Esophagus (tissue), 2 donors: ENCODE data around the gene TBC1D8. TPM values are rescaled to one million over a fixed set of nuclear protein-coding genes. Genes with fewer than 3 reads are reported as not detected.
A peak's percentile ranks its signal among the peaks of the same experiment; 100 is the strongest.

Source experiments
- H3K27ac ChIP-seq, 2 donors: one replicate each; pipeline ENCODE4 v1.5.1; 2013; ENCODE audit warnings: low read depth in 2 of 2, mild to moderate bottlenecking in 2 of 2, inconsistent platforms in 1 of 2, low read length in 1 of 2, moderate library complexity in 1 of 2
- H3K27me3 ChIP-seq, 2 donors: one replicate each; pipeline ENCODE4 v1.6.1; 2013; ENCODE audit warnings: low read length in 2 of 2, control low read depth in 1 of 2, mild to moderate bottlenecking in 1 of 2; ENCODE audit not compliant: insufficient read depth in 2 of 2, control insufficient read depth in 1 of 2
- H3K36me3 ChIP-seq, 2 donors: one replicate each; pipeline ENCODE4 v1.6.1; 2013; ENCODE audit warnings: low read length in 1 of 2; ENCODE audit not compliant: control insufficient read depth in 2 of 2, insufficient read depth in 2 of 2
- H3K4me1 ChIP-seq, 2 donors: one replicate each; pipeline ENCODE4 v1.6.1; 2013; ENCODE audit warnings: low read length in 1 of 2; ENCODE audit not compliant: control insufficient read depth in 2 of 2, insufficient read depth in 2 of 2
- H3K4me3 ChIP-seq, 2 donors: one replicate each; pipeline ENCODE4 v1.5.1; 2013; ENCODE audit warnings: low read length in 2 of 2, mild to moderate bottlenecking in 2 of 2, low read depth in 1 of 2, moderate library complexity in 1 of 2
- H3K9me3 ChIP-seq, 2 donors: one replicate each; pipeline ENCODE4 v1.6.1; 2013; ENCODE audit warnings: mild to moderate bottlenecking in 2 of 2, low read depth in 1 of 2, low read length in 1 of 2, moderate library complexity in 1 of 2; ENCODE audit not compliant: control insufficient read depth in 2 of 2, insufficient read depth in 1 of 2
- WGBS, 2 donors: extraction: QIAGEN DNeasy Blood & Tissue Kit; methylation state at CpG; one replicate each; pipeline ENCODE4 v1.1.7; 2013; 5-methylcytosine and 5-hydroxymethylcytosine counted together
- polyA plus RNA-seq, 2 donors: library from polyadenylated mRNA; stranded (reverse); fragments of 200-250 nt; gene quantifications; one replicate each; pipeline ENCODE4 v1.2.3, GENCODE V29; 2013
- donor health status: healthy with polysubstance abuse.
- donor health status: Bipolar disorder and iron deficiency.

TBC1D8 gene
- polyA plus RNA-seq, 2 donors: 13.3 to 19.4 TPM

- H3K27ac ChIP-seq: no peak overlapping the region
- H3K9me3 ChIP-seq: no peaks in the 10 kb centered on the region
- H3K4me1 ChIP-seq: no peaks in the 10 kb centered on the region
- WGBS, 2 donors: 73 to 83% methylated on average over 2 of the region's 2 CpGs
- H3K4me3 ChIP-seq: no peak overlapping the region
- peaks cover 4 to 28% of the 10 kb centered on the region in 2 donors for H3K36me3 ChIP-seq
- H3K27me3 ChIP-seq: no peaks in the 10 kb centered on the region
Observed at GRCh38 chr2:100981011-100981410, 170.2 kb downstream of the TBC1D8 start.

- no peaks in the 10 kb centered on the region for H3K9me3 ChIP-seq
- no peaks in the 10 kb centered on the region for H3K27me3 ChIP-seq
- no peaks in the 10 kb centered on the region for H3K4me1 ChIP-seq
- no peak overlapping the region for H3K27ac ChIP-seq
- H3K4me3 ChIP-seq: no peak overlapping the region
- peaks cover 4 to 32% of the 10 kb centered on the region in 2 donors for H3K36me3 ChIP-seq
- WGBS, 2 donors: 92 to 93% methylated on average over 12 of the region's 12 CpGs
Observed at GRCh38 chr2:100980046-100980445, 171.1 kb downstream of the TBC1D8 start.

GRCh38 chr2:100978582-100979191 is 172.5 kb downstream of the TBC1D8 start:
- no peaks in the 10 kb centered on the region for H3K4me1 ChIP-seq
- no peaks in the 10 kb centered on the region for H3K27me3 ChIP-seq
- WGBS, 2 donors: 67 to 75% methylated on average over 16 of the region's 16 CpGs
- H3K36me3 ChIP-seq: peaks cover 4 to 38% of the 10 kb centered on the region in 2 donors
- no peak overlapping the region for H3K4me3 ChIP-seq
- no peaks in the 10 kb centered on the region for H3K9me3 ChIP-seq
- peak overlapping the region in 1 of 2 donors; percentile 50 for H3K27ac ChIP-seq

- Histone ChIP-seq H3K27me3 (no peaks in the 10 kb centered on the region), H3K27ac (no peak overlapping the region), H3K4me3 (no peak overlapping the region), H3K9me3 (no peaks in the 10 kb centered on the region), H3K4me1 (no peaks in the 10 kb centered on the region), H3K36me3 (peaks cover 4 to 42% of the 10 kb centered on the region in 2 donors)
- 90 to 93% methylated on average over 12 of the region's 12 CpGs for WGBS, 2 donors
Observed at GRCh38 chr2:100977511-100977910, 173.7 kb downstream of the TBC1D8 start.

GRCh38 chr2:100976645-100977391 is 174.4 kb downstream of the TBC1D8 start:
- Histone ChIP-seq H3K4me3 (no peak overlapping the region), H3K27me3 (no peaks in the 10 kb centered on the region), H3K36me3 (peaks cover 4 to 39% of the 10 kb centered on the region in 2 donors), H3K27ac (no peak overlapping the region), H3K9me3 (no peaks in the 10 kb centered on the region), H3K4me1 (no peaks in the 10 kb centered on the region)
- 80 to 82% methylated on average over 19 of the region's 19 CpGs for WGBS, 2 donors

- Histone ChIP-seq H3K36me3 (peaks cover 4 to 40% of the 10 kb centered on the region in 2 donors), H3K4me3 (no peak overlapping the region), H3K9me3 (no peaks in the 10 kb centered on the region), H3K4me1 (no peaks in the 10 kb centered on the region), H3K27ac (no peak overlapping the region), H3K27me3 (no peaks in the 10 kb centered on the region)
- WGBS, 2 donors: 88 to 89% methylated on average over 6 of the region's 6 CpGs
Observed at GRCh38 chr2:100976061-100976460, 175.1 kb downstream of the TBC1D8 start.

- H3K4me3 ChIP-seq: no peak overlapping the region
- peaks cover 0 to 45% of the 10 kb centered on the region in 2 donors for H3K36me3 ChIP-seq
- no peak overlapping the region for H3K27ac ChIP-seq
- no peaks in the 10 kb centered on the region for H3K27me3 ChIP-seq
- WGBS, 2 donors: 94 to 97% methylated on average over 7 of the region's 7 CpGs
- H3K9me3 ChIP-seq: no peaks in the 10 kb centered on the region
- no peaks in the 10 kb centered on the region for H3K4me1 ChIP-seq
Observed at GRCh38 chr2:100975521-100975785, 175.7 kb downstream of the TBC1D8 start.

GRCh38 chr2:100974712-100975520 is 176.3 kb downstream of the TBC1D8 start:
- H3K36me3 ChIP-seq: peaks cover 0 to 47% of the 10 kb centered on the region in 2 donors
- no peaks in the 10 kb centered on the region for H3K4me1 ChIP-seq
- H3K9me3 ChIP-seq: no peaks in the 10 kb centered on the region
- H3K4me3 ChIP-seq: no peak overlapping the region
- H3K27ac ChIP-seq: no peak overlapping the region
- no peaks in the 10 kb centered on the region for H3K27me3 ChIP-seq
- 93 to 94% methylated on average over 22 of the region's 22 CpGs for WGBS, 2 donors

- H3K4me1 ChIP-seq: no peaks in the 10 kb centered on the region
Observed at GRCh38 chr2:100972452-100972851, 178.7 kb downstream of the TBC1D8 start.

More at GRCh38 chr2:100972452-100972851, 178.7 kb downstream of the TBC1D8 start:
- WGBS, 2 donors: 86 to 90% methylated on average over 7 of the region's 7 CpGs
- Histone ChIP-seq H3K27me3 (no peaks in the 10 kb centered on the region), H3K36me3 (peaks cover 0 to 51% of the 10 kb centered on the region in 2 donors), H3K9me3 (no peaks in the 10 kb centered on the region), H3K27ac (no peak overlapping the region), H3K4me3 (no peak overlapping the region)
